DND-41 (cell line): ENCODE results near the gene MPC1.

ENCODE experiments used
- ATAC-seq: fragments of 200-7000 bp; cut with Tn5 transposase; 3 replicates; pipeline ENCODE4 v1.9.1; 2021; ENCODE audit warnings: low read depth; ENCODE audit not compliant: insufficient read depth
- DNase-seq: peaks from one replicate; pipeline ENCODE4 v3.0.0-alpha.2; 2020
- H2AFZ ChIP-seq: 2 replicates; pipeline ENCODE4 v1.6.0; 2012; ENCODE audit warnings: low read depth, low read length
- H3K27ac ChIP-seq: 2 replicates; pipeline ENCODE4 v1.5.1; 2012; ENCODE audit warnings: low read length, inconsistent platforms
- H3K27me3 ChIP-seq: fragments of 200-600 bp; sonication (generic); 2 replicates; pipeline ENCODE4 v1.6.0; 2012; ENCODE audit warnings: low read length, mild to moderate bottlenecking, inconsistent platforms; ENCODE audit not compliant: insufficient read depth, poor library complexity
- H3K36me3 ChIP-seq: 2 replicates; pipeline ENCODE4 v1.5.1; 2012; ENCODE audit warnings: low read length, inconsistent platforms; ENCODE audit not compliant: insufficient read depth
- H3K4me1 ChIP-seq: 2 replicates; pipeline ENCODE4 v1.5.1; 2012; ENCODE audit warnings: mild to moderate bottlenecking, low read length; ENCODE audit not compliant: insufficient read depth
- H3K4me2 ChIP-seq: 2 replicates; pipeline ENCODE4 v1.6.0; 2012; ENCODE audit warnings: mild to moderate bottlenecking, moderate library complexity, low read length, inconsistent platforms; ENCODE audit not compliant: insufficient read depth
- H3K4me3 ChIP-seq, 2 experiments: fragments of 200-600 bp in 1 of 2; shearing (Covaris generic) in 1 of 2; 2 replicates each; pipeline ENCODE4 v1.5.1; 2012 to 2016; ENCODE audit warnings: inconsistent platforms in 2 of 2, low read length in 2 of 2, mild to moderate bottlenecking in 2 of 2, low read depth in 1 of 2, moderate library complexity in 1 of 2
- H3K79me2 ChIP-seq: 2 replicates; pipeline ENCODE4 v1.6.0; 2012; ENCODE audit warnings: low read length, inconsistent platforms; ENCODE audit not compliant: insufficient read depth
- H3K9ac ChIP-seq: 2 replicates; pipeline ENCODE4 v1.6.0; 2012; ENCODE audit warnings: low read depth, mild to moderate bottlenecking, inconsistent platforms, low read length, moderate library complexity
- H3K9me3 ChIP-seq: 2 replicates; pipeline ENCODE4 v1.5.1; 2012; ENCODE audit warnings: low read length, moderate library complexity, mild to moderate bottlenecking, inconsistent platforms; ENCODE audit not compliant: insufficient read depth, severe bottlenecking
- H4K20me1 ChIP-seq: 2 replicates; pipeline ENCODE4 v1.6.0; 2012; ENCODE audit warnings: low read length; ENCODE audit not compliant: insufficient read depth
- EZH2 ChIP-seq: IDR thresholded peaks from 3 replicates; pipeline ENCODE4 v1.6.1; 2012; ENCODE audit warnings: borderline replicate concordance, low read depth, mild to moderate bottlenecking, moderate library complexity, low read length, inconsistent platforms; ENCODE audit not compliant: severe bottlenecking
- TF ChIP-seq, protein P1 (sequence below): IDR thresholded peaks from 2 replicates; pipeline ENCODE4 v1.5.1; 2012; ENCODE audit warnings: borderline replicate concordance, low read length, moderate library complexity, mild to moderate bottlenecking; ENCODE audit not compliant: poor library complexity, severe bottlenecking; ENCODE audit errors: extremely low read depth

The MPC1 gene

GRCh38 chr6:166370489-166370888 lies 12.3 kb downstream of the MPC1 start:
- Histone ChIP-seq H4K20me1 (no peaks in the 10 kb centered on the region; the same call in 1 of the 2 replicates), H3K4me2 (no peak overlapping the region), H3K9ac (no peak overlapping the region), H2AFZ (no peak overlapping the region), H3K9me3 (no peaks in the 10 kb centered on the region), H3K27ac (no peak overlapping the region), H3K79me2 (peaks cover 3% of the 10 kb centered on the region), H3K36me3 (peaks cover 15% of the 10 kb centered on the region), H3K4me3 (no peak overlapping the region), H3K27me3 (no peaks in the 10 kb centered on the region), H3K4me1 (no peaks in the 10 kb centered on the region)
- no peak for ATAC-seq
- DNase-seq, result no peak
- TF ChIP-seq, protein P1, sequence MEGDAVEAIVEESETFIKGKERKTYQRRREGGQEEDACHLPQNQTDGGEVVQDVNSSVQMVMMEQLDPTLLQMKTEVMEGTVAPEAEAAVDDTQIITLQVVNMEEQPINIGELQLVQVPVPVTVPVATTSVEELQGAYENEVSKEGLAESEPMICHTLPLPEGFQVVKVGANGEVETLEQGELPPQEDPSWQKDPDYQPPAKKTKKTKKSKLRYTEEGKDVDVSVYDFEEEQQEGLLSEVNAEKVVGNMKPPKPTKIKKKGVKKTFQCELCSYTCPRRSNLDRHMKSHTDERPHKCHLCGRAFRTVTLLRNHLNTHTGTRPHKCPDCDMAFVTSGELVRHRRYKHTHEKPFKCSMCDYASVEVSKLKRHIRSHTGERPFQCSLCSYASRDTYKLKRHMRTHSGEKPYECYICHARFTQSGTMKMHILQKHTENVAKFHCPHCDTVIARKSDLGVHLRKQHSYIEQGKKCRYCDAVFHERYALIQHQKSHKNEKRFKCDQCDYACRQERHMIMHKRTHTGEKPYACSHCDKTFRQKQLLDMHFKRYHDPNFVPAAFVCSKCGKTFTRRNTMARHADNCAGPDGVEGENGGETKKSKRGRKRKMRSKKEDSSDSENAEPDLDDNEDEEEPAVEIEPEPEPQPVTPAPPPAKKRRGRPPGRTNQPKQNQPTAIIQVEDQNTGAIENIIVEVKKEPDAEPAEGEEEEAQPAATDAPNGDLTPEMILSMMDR, result no peak
- TF ChIP-seq EZH2, result no peak

DNA sequence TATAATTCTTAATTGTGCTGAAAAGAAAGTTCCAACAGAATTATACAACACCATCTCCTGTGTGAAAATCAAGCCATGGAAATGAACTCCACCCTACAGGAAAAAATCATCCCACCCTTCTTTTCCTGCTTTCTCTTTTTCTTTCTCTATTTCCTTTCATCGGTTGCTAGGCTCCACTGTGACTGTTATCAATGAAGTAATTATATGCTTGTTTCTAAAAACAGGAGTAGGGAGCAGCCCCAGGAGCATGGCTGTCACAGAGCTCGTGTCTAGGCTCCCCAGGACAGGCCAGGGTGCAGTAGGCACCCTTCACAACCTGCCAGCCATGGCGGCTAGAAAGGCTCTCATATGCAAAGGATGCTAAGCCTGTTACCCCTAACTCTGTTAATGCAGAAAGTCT lies 13.0 kb downstream of the MPC1 start:
- Histone ChIP-seq H2AFZ (no peak overlapping the region), H4K20me1 (no peaks in the 10 kb centered on the region), H3K4me3 (no peak overlapping the region), H3K27ac (no peak overlapping the region), H3K79me2 (peaks cover 3% of the 10 kb centered on the region), H3K27me3 (no peaks in the 10 kb centered on the region), H3K4me1 (no peaks in the 10 kb centered on the region), H3K9me3 (no peaks in the 10 kb centered on the region), H3K9ac (no peak overlapping the region), H3K4me2 (no peak overlapping the region), H3K36me3 (peaks cover 21% of the 10 kb centered on the region)
- ATAC-seq (no peak), DNase-seq (no peak)
- no peak for TF ChIP-seq EZH2
- TF ChIP-seq, protein P1, result no peak

DNA sequence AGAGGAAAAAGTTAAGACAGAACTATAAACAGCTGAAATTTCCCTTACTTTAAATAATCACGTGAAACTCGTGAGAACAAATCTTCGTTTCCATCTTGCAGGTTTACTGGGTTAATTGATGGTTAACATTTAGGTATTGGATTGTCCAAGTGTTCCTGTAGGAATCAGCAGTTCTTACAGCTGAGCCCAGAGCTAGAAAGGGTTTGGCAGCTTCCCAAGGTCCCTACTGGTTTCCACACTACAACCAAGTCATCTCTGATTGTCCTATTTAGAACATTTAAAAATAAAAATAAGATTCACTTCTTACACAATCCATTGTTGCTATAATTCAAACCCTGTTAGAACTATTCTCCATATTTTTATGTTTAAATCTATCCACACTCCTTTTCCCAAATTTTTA lies 15.8 kb downstream of the MPC1 start:
- Histone ChIP-seq H3K9me3 (no peaks in the 10 kb centered on the region), H2AFZ (no peak overlapping the region), H3K4me2 (no peak overlapping the region), H3K9ac (no peak overlapping the region), H3K4me1 (no peaks in the 10 kb centered on the region), H3K79me2 (no peaks in the 10 kb centered on the region; the same call in 1 of the 2 replicates), H3K27me3 (no peaks in the 10 kb centered on the region), H3K36me3 (peaks cover 37% of the 10 kb centered on the region), H3K4me3 (no peak overlapping the region), H4K20me1 (no peaks in the 10 kb centered on the region), H3K27ac (no peak overlapping the region)
- TF ChIP-seq, protein P1, result no peak
- no peak for TF ChIP-seq EZH2
- no peak for DNase-seq
- ATAC-seq, result no peak

GRCh38 chr6:166365806-166366205 lies 16.9 kb downstream of the MPC1 start:
- Histone ChIP-seq H3K4me2 (no peak overlapping the region), H3K9ac (no peak overlapping the region), H3K4me1 (no peaks in the 10 kb centered on the region), H3K4me3 (no peak overlapping the region), H3K79me2 (no peaks in the 10 kb centered on the region), H3K9me3 (no peaks in the 10 kb centered on the region), H3K27me3 (no peaks in the 10 kb centered on the region), H2AFZ (no peak overlapping the region), H3K36me3 (peaks cover 37% of the 10 kb centered on the region), H4K20me1 (no peaks in the 10 kb centered on the region), H3K27ac (no peak overlapping the region)
- DNase-seq (no peak), ATAC-seq (no peak)
- TF ChIP-seq, protein P1, result no peak
- no peak for TF ChIP-seq EZH2
